T-helper 2 cell treated with Interferon-gamma antibody and Interleukin-4, amounts not matched to agents 5 μg/mL and 100 μg/mL, for 36 hours (primary cell): ENCODE measurements around the gene TSHZ3.

ENCODE experiments used
- DNase-seq: peaks from one replicate; pipeline ENCODE4 v3.0.0; 2021; ENCODE audit warnings: low spot score
- H3K27ac Mint-ChIP-seq: one replicate; pipeline ENCODE4 v1.8.0; 2021; ENCODE audit warnings: mild to moderate bottlenecking, mixed read lengths
- H3K27me3 Mint-ChIP-seq: one replicate; pipeline ENCODE4 v1.8.0; 2021; ENCODE audit warnings: low read depth, mixed read lengths
- H3K36me3 Mint-ChIP-seq: one replicate; pipeline ENCODE4 v1.8.0; 2021; ENCODE audit warnings: low read depth, mixed read lengths
- H3K4me1 Mint-ChIP-seq: one replicate; pipeline ENCODE4 v1.8.0; 2021; ENCODE audit warnings: low read depth, mixed read lengths
- H3K4me3 Mint-ChIP-seq: one replicate; pipeline ENCODE4 v1.8.0; 2022; ENCODE audit warnings: mild to moderate bottlenecking, moderate library complexity, mixed read lengths
- H3K9me3 Mint-ChIP-seq: one replicate; pipeline ENCODE4 v1.8.0; 2021; ENCODE audit warnings: mixed read lengths

Gene TSHZ3

GRCh38 chr19:31318790-31319425 is 30.3 kb downstream of the TSHZ3 start:
- Mint-ChIP-seq H3K27ac (no peak overlapping the region), H3K36me3 (no peaks in the 10 kb centered on the region), H3K9me3 (no peaks in the 10 kb centered on the region), H3K4me3 (no peak overlapping the region), H3K27me3 (no peaks in the 10 kb centered on the region), H3K4me1 (no peaks in the 10 kb centered on the region)
- no peak for DNase-seq

- H3K4me3 Mint-ChIP-seq, result no peak overlapping the region
- H3K27me3 Mint-ChIP-seq, result no peaks in the 10 kb centered on the region
- H3K4me1 Mint-ChIP-seq, result no peaks in the 10 kb centered on the region
- no peaks in the 10 kb centered on the region for H3K9me3 Mint-ChIP-seq
- no peak for DNase-seq
- H3K27ac Mint-ChIP-seq, result no peak overlapping the region
- H3K36me3 Mint-ChIP-seq, result no peaks in the 10 kb centered on the region
These were observed 31.7 kb downstream of the TSHZ3 start for GRCh38 chr19:31317570-31317969.

DNA sequence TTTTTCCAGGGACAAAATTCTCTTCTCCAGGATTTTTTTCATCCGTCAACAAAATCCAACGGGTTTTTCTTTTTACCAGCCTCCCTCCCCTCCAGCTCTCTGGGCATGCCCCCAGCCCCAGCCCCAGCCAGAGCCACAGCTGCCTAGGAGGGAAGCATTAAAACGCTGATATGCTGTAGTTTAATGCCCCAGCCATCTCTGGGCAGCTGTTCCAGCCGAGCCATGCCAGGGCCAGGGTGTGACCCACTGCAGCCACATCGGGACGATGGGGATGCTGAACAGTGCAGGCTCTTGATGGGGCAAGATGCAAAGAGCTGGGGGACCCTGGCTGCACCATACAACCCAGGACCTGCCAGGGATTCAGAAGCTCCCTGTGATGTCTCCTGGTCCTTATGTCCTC is 32.1 kb downstream of the TSHZ3 start:
- H3K27me3 Mint-ChIP-seq, result no peaks in the 10 kb centered on the region
- no peak overlapping the region for H3K27ac Mint-ChIP-seq
- H3K9me3 Mint-ChIP-seq, result no peaks in the 10 kb centered on the region
- H3K36me3 Mint-ChIP-seq, result no peaks in the 10 kb centered on the region
- no peaks in the 10 kb centered on the region for H3K4me1 Mint-ChIP-seq
- H3K4me3 Mint-ChIP-seq, result no peak overlapping the region
- no peak for DNase-seq

GRCh38 chr19:31316201-31316951 is 32.9 kb downstream of the TSHZ3 start:
- H3K36me3 Mint-ChIP-seq, result no peaks in the 10 kb centered on the region
- H3K4me3 Mint-ChIP-seq, result no peak overlapping the region
- DNase-seq, result no peak
- H3K4me1 Mint-ChIP-seq, result no peaks in the 10 kb centered on the region
- no peaks in the 10 kb centered on the region for H3K27me3 Mint-ChIP-seq
- H3K27ac Mint-ChIP-seq, result no peak overlapping the region
- no peaks in the 10 kb centered on the region for H3K9me3 Mint-ChIP-seq

DNA sequence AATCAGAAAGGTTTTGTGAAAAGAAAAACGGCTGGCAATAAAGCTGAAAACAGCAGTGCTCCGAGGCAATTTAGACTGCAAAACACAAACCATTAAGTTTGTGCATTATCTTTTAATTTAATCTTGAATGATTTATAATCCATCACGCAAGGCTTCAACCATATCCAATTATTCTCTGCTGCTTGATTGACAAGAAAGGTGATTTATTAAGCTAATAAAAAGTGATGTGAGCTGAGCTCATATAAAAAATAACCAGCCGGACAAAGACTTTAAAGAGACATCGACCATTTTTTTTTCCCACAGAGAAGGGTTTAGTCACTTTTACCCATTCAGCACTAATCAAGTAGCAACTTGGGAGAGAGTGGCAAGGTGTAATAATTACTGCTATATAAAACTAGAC is 33.6 kb downstream of the TSHZ3 start:
- Mint-ChIP-seq H3K4me3 (no peak overlapping the region), H3K27ac (no peak overlapping the region), H3K36me3 (no peaks in the 10 kb centered on the region), H3K4me1 (no peaks in the 10 kb centered on the region), H3K9me3 (no peaks in the 10 kb centered on the region), H3K27me3 (no peaks in the 10 kb centered on the region)
- DNase-seq, result no peak

DNA sequence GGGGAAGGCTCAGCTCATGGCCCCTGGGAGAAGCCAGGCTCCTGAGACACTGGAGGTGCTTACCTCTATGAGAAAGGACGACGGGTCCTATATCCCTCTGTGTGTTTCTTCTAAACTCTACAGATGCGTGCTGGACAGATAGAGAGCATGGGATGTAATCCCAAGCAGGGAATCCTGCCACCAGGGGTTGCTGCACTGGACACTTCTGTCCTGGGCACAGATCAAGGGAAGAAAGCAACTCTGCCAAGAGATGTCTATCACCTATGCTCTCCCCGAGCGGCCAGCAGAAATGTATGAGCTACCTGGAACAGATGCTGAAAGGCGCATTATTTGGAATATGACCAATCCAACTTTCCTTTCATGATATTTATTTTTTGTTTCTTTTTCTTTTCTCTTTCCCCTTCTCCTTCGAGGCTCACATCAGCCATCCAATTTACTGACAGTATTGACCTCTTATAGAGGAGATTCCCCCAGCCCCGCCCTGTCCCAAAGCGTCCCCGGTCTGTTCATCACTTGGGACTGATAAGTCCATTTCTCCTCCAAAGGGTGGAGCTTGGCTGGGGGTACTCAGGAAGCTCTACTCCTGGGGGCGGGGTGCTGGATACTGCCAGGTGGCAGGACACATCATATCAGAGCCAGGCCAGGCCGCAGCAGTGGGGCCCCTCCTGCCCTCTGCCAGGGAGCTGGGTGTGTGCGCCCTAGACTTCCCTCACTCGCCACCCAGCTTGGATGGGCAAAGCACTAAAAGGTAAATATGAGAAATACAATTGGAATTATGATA is 34.2 kb downstream of the TSHZ3 start:
- Mint-ChIP-seq H3K27ac (no peak overlapping the region), H3K27me3 (no peaks in the 10 kb centered on the region), H3K4me3 (no peak overlapping the region), H3K9me3 (no peaks in the 10 kb centered on the region), H3K36me3 (no peaks in the 10 kb centered on the region), H3K4me1 (no peaks in the 10 kb centered on the region)
- no peak for DNase-seq

DNA sequence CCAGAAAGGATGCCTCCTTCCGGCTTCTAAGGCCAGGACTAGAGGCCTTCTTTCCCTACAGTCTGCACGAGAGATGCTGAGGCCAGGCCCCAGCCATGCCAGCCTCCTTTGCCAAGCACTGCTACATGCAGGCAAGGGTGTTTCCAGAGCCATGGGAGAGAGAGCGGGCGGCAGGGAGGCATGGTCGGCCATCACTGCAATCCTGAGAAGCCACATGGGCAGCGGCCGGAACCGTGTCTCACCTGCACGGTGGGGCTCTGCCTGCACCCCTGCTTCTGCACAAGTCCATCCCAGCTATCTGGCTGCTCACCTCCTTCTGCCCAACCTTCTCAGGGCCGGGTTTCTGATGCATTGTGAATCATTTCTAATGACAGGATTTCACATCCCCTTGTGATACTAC is 35.1 kb downstream of the TSHZ3 start:
- H3K27me3 Mint-ChIP-seq, result no peaks in the 10 kb centered on the region
- H3K36me3 Mint-ChIP-seq, result no peaks in the 10 kb centered on the region
- H3K4me1 Mint-ChIP-seq, result no peaks in the 10 kb centered on the region
- no peaks in the 10 kb centered on the region for H3K9me3 Mint-ChIP-seq
- no peak for DNase-seq
- no peak overlapping the region for H3K27ac Mint-ChIP-seq
- no peak overlapping the region for H3K4me3 Mint-ChIP-seq

GRCh38 chr19:31313291-31314030 is 35.8 kb downstream of the TSHZ3 start:
- Mint-ChIP-seq H3K4me1 (no peaks in the 10 kb centered on the region), H3K9me3 (no peaks in the 10 kb centered on the region)

DNA sequence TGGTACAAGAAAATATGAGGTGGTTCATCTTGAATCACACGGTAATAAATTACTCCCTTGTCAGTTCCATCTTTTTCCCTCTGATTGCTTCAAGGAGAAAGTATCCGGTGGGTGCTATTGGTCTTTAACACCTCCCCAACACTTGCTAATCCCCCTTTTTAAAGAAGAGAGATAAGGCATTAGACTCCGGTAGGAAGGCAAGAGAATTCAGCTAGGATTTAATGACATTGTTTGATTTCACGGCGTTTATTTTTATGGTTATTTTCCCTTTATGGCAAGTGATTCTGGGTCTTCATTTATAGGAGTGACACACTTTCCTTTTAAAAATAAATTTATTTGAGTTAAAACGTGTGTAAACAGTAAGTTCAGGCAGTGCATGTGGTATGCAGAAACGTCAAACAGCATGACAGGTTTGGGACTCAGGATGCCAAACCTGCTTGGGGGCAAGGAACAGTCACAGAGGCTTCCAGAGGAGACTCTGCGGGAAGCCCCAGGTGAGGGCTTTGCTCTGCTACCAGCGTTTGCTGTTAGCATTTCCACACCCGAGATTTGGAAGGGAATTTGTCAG is 36.5 kb downstream of the TSHZ3 start:
- Mint-ChIP-seq H3K4me3 (no peak overlapping the region), H3K27ac (no peak overlapping the region), H3K9me3 (no peaks in the 10 kb centered on the region), H3K36me3 (no peaks in the 10 kb centered on the region), H3K4me1 (no peaks in the 10 kb centered on the region), H3K27me3 (no peaks in the 10 kb centered on the region)
- DNase-seq, result no peak

More at GRCh38 chr19:31313291-31314030, 35.8 kb downstream of the TSHZ3 start:
- Mint-ChIP-seq H3K36me3 (no peaks in the 10 kb centered on the region), H3K27me3 (no peaks in the 10 kb centered on the region), H3K27ac (no peak overlapping the region), H3K4me3 (no peak overlapping the region)
- no peak for DNase-seq

DNA sequence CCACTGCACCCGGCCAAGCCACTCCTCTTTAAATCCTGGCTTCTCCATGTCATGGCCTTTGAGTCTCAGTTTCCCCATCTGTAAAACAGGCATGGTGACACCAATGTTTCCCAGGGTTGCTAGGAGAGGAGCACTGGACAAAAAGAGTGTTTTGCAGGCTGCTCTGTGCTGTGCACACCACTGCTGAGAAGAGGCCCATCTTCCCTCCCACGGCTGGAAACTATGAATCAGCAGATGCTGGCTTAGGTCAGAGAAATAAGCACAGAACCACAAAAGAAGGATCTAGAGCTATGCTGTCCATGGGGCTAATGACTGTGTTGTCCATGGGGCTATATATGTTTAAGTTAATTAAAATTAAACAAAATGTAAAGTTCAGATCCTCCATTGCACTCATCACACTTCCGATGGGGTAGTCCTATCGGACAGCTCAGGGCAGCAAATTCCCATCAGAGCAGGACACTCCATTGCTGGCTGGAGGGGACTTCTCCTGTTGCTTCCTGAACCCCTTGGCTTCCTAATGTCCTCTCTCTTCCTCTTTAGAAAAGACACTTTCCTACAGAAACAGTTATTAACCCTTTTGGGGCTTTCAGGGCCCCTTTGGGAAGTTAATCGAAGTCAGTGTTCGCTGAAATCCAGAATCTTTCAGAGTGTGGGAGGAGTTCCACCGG is 37.1 kb downstream of the TSHZ3 start:
- peak; percentile 58 for DNase-seq
- H3K4me1 Mint-ChIP-seq, result no peaks in the 10 kb centered on the region
- no peak overlapping the region for H3K27ac Mint-ChIP-seq
- no peaks in the 10 kb centered on the region for H3K27me3 Mint-ChIP-seq
- H3K9me3 Mint-ChIP-seq, result no peaks in the 10 kb centered on the region
- no peak overlapping the region for H3K4me3 Mint-ChIP-seq
- H3K36me3 Mint-ChIP-seq, result no peaks in the 10 kb centered on the region

GRCh38 chr19:31310432-31311133 is 38.7 kb downstream of the TSHZ3 start:
- H3K4me3 Mint-ChIP-seq, result no peak overlapping the region
- no peaks in the 10 kb centered on the region for H3K9me3 Mint-ChIP-seq
- no peaks in the 10 kb centered on the region for H3K36me3 Mint-ChIP-seq
- H3K4me1 Mint-ChIP-seq, result no peaks in the 10 kb centered on the region
- H3K27ac Mint-ChIP-seq, result no peak overlapping the region
- DNase-seq, result no peak
- H3K27me3 Mint-ChIP-seq, result no peaks in the 10 kb centered on the region

DNA sequence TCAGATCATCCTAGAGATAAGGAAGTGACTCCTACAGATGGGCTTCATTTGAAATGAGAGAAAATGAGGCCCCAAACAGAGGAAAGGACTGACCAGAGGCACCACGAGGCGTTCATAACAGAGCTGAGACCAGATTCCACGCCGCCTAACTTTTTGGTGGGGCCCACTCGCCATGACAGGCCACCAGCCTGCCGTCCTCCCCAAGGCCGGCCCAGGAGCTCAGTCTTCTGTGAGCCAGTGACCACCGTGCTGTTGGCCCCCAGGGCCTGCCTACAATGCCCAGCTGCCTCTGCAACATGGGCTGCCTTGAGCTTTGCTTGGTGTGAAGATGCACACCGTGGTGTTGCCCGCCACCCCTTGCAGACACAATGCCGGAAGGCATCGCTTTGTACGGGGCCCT is 40.5 kb downstream of the TSHZ3 start:
- Mint-ChIP-seq H3K4me3 (no peak overlapping the region), H3K27ac (no peak overlapping the region), H3K9me3 (no peaks in the 10 kb centered on the region), H3K27me3 (no peaks in the 10 kb centered on the region), H3K4me1 (no peaks in the 10 kb centered on the region), H3K36me3 (no peaks in the 10 kb centered on the region)
- no peak for DNase-seq
